ENCODE results near the gene GALNT2.

GALNT2 gene

GRCh38 chr1:230176871-230177411, 109.9 kb downstream of the GALNT2 start:
- TF ChIP-seq CTCF (conservative IDR thresholded peaks at IDR 0.05; ENCODE audit: low read depth, low read length), result no peak
- H3K4me3 ChIP-seq (ENCODE audit: low read depth, low read length), result no peak overlapping the region
- DNase-seq (ENCODE audit: low read depth), result no peak

- no peak overlapping the region for H3K4me3 ChIP-seq (ENCODE audit: low read depth, low read length)
- no peak for DNase-seq (ENCODE audit: low read depth)
- no peak for TF ChIP-seq CTCF (conservative IDR thresholded peaks at IDR 0.05; ENCODE audit: low read depth, low read length)
These were observed 112.2 kb downstream of the GALNT2 start for GRCh38 chr1:230179249-230179648.

- peak; percentile 11 for DNase-seq (ENCODE audit: low read depth)
- TF ChIP-seq CTCF (conservative IDR thresholded peaks at IDR 0.05; ENCODE audit: low read depth, low read length), result no peak
- H3K4me3 ChIP-seq (ENCODE audit: low read depth, low read length), result no peak overlapping the region
These were observed 118.3 kb downstream of the GALNT2 start for GRCh38 chr1:230185076-230186001.

GRCh38 chr1:230186003-230186863, 119.2 kb downstream of the GALNT2 start:
- H3K4me3 ChIP-seq (ENCODE audit: low read depth, low read length), result no peak overlapping the region
- peak; percentile 88 for DNase-seq (ENCODE audit: low read depth)
- no peak for TF ChIP-seq CTCF (conservative IDR thresholded peaks at IDR 0.05; ENCODE audit: low read depth, low read length)

- no peak overlapping the region for H3K4me3 ChIP-seq (ENCODE audit: low read depth, low read length)
- no peak for DNase-seq (ENCODE audit: low read depth)
- TF ChIP-seq CTCF (conservative IDR thresholded peaks at IDR 0.05; ENCODE audit: low read depth, low read length), result no peak
These were observed 119.8 kb downstream of the GALNT2 start for GRCh38 chr1:230186874-230187273.

GRCh38 chr1:230187290-230187689, 120.3 kb downstream of the GALNT2 start:
- no peak for TF ChIP-seq CTCF (conservative IDR thresholded peaks at IDR 0.05; ENCODE audit: low read depth, low read length)
- no peak overlapping the region for H3K4me3 ChIP-seq (ENCODE audit: low read depth, low read length)
- no peak for DNase-seq (ENCODE audit: low read depth)
